K562 (cell line): ENCODE measurements around the gene ZFAND2A. TPM values are rescaled to one million over a fixed set of nuclear protein-coding genes. Genes with fewer than 3 reads are reported as not detected.
A peak's percentile ranks its signal among the peaks of the same experiment; 100 is the strongest.

Experiments
- EP400 ChIP-seq: fragments of 450-650 bp; IDR thresholded peaks from 2 replicates; pipeline ENCODE4 v1.6.1; 2017; ENCODE audit warnings: antibody characterized with exemption, mild to moderate bottlenecking, moderate library complexity
- HNRNPLL ChIP-seq: fragments of 200-400 bp; formaldehyde crosslinking; IDR thresholded peaks from 2 replicates; pipeline ENCODE4 v1.6.1; 2017; ENCODE audit warnings: low read length, low read depth, mild to moderate bottlenecking; ENCODE audit not compliant: poor library complexity, severe bottlenecking
- JUN ChIP-seq, 2 experiments: sonication (generic) in 1 of 2; formaldehyde crosslinking in 1 of 2; IDR thresholded peaks; 2 replicates each; pipeline versions ENCODE4 v1.6.1 to v1.8.0; 2012 to 2022; ENCODE audit warnings: borderline replicate concordance in 2 of 2, mild to moderate bottlenecking in 2 of 2, improper control_type of control experiment in 1 of 2, low read depth in 1 of 2, low read length in 1 of 2, missing genetic modification reagents in 1 of 2
- MBD2 ChIP-seq: sonication (generic); IDR thresholded peaks from 2 replicates; pipeline ENCODE4 v1.6.1; 2016; ENCODE audit warnings: low read depth, borderline replicate concordance
- MCM7 ChIP-seq, 2 experiments: fragments of 450-650 bp; IDR thresholded peaks; 2 replicates each; pipeline ENCODE4 v1.6.1; 2016 to 2018
- MEIS2 ChIP-seq: fragments of 450-650 bp; IDR thresholded peaks from 2 replicates; pipeline ENCODE4 v1.6.1; 2014; ENCODE audit warnings: mild to moderate bottlenecking; ENCODE audit not compliant: partially characterized antibody
- MYBL2 ChIP-seq, 2 experiments: fragments of 450-650 bp in 1 of 2; sonication (generic) in 1 of 2; formaldehyde crosslinking in 1 of 2; IDR thresholded peaks; 2 replicates each; pipeline versions ENCODE4 v1.6.1 to v1.8.1; 2017 to 2022; ENCODE audit warnings: borderline replicate concordance in 1 of 2, inconsistent platforms in 1 of 2, low read depth in 1 of 2, mild to moderate bottlenecking in 1 of 2, missing genetic modification reagents in 1 of 2, moderate library complexity in 1 of 2
- MYC ChIP-seq, 2 experiments: fragments of 250-450 bp in 1 of 2; sonication (Bioruptor Pico) in 1 of 2; IDR thresholded peaks; 2 replicates each; pipeline versions ENCODE4 v1.5.1 to v1.6.1; 2012 to 2021; ENCODE audit warnings: low read depth in 2 of 2, borderline replicate concordance in 1 of 2, improper control_type of control experiment in 1 of 2, low read length in 1 of 2, mild to moderate bottlenecking in 1 of 2, moderate library complexity in 1 of 2
- PRMT5 ChIP-seq: sonication (generic); formaldehyde crosslinking; IDR thresholded peaks from 2 replicates; pipeline ENCODE4 v1.5.0; 2020; ENCODE audit warnings: missing genetic modification reagents
- RBFOX2 ChIP-seq: fragments of 200-400 bp; formaldehyde crosslinking; IDR thresholded peaks from 2 replicates; pipeline ENCODE4 v1.6.1; 2017; ENCODE audit warnings: low read depth, mild to moderate bottlenecking, low read length, moderate library complexity
- SAP30 ChIP-seq: fragments of 200-600 bp; sonication (generic); IDR thresholded peaks from 2 replicates; pipeline ENCODE4 v1.6.1; 2012; ENCODE audit warnings: borderline replicate concordance, low read depth, mild to moderate bottlenecking, moderate library complexity, low read length, control low read depth, inconsistent platforms; ENCODE audit not compliant: insufficient read depth, poor library complexity, severe bottlenecking
- SFPQ ChIP-seq: fragments of 200-400 bp; formaldehyde crosslinking; IDR thresholded peaks from 2 replicates; pipeline ENCODE4 v1.6.1; 2017; ENCODE audit warnings: mild to moderate bottlenecking, low read depth, low read length, moderate library complexity
- SIRT6 ChIP-seq: IDR thresholded peaks from one replicate; pipeline ENCODE4 v1.6.1; 2012; ENCODE audit warnings: low read depth, mild to moderate bottlenecking, control low read depth, inconsistent platforms, low read length, moderate library complexity
- SP2 ChIP-seq: IDR thresholded peaks from 2 replicates; pipeline ENCODE4 v1.6.1; 2011; ENCODE audit warnings: mild to moderate bottlenecking, low read depth, low read length, moderate library complexity; ENCODE audit not compliant: poor library complexity, severe bottlenecking; ENCODE audit errors: extremely low read depth
- ZNF146 ChIP-seq: IDR thresholded peaks from one replicate; pipeline ENCODE4 v1.6.1; 2018; ENCODE audit warnings: missing compliant biosample characterization; ENCODE audit not compliant: unreplicated experiment
- ZNF354B ChIP-seq: fragments of 250-450 bp; sonication (Bioruptor Pico); IDR thresholded peaks from 2 replicates; pipeline ENCODE4 v1.4.0; 2020
- polyA plus RNA-seq, 8 experiments: library from polyadenylated mRNA; depleted of rRNA in 4 of 8; stranded (reverse) in 5 of 8; unstranded in 3 of 8; fragments of >200 nt; fragmentation: Nextera tagmentation in 2 of 8; fragmentation: Illumina TruSeq in 1 of 8; extraction: Ambion mirVana in 2 of 8; extraction: Trizol in 1 of 8; gene quantifications; 2 replicates each; pipeline versions ENCODE4 v1.2.1 to v1.2.3, GENCODE V29; 2011 to 2014; ENCODE audit warnings: inconsistent platforms in 1 of 8, missing spikeins in 1 of 8
- total RNA-seq, 7 experiments: library from RNA; depleted of rRNA in 6 of 7; stranded (reverse); fragments of >200 nt in 6 of 7; fragmentation: Illumina TruSeq in 2 of 7; extraction: Trizol in 2 of 7; gene quantifications; 2 replicates each; pipeline versions ENCODE4 v1.2.1 to v1.2.3, GENCODE V29; 2011 to 2021; ENCODE audit warnings: low replicate concordance in 1 of 7
- TF ChIP-seq, protein P1 (sequence below): fragments of 250-450 bp; sonication (Bioruptor Pico); IDR thresholded peaks from 2 replicates; pipeline ENCODE4 v1.8.0; 2022; ENCODE audit warnings: moderate library complexity, mild to moderate bottlenecking, inconsistent platforms
- TF ChIP-seq, protein P2 (sequence below): fragments of 250-450 bp; sonication (Bioruptor Pico); IDR thresholded peaks from 2 replicates; pipeline ENCODE4 v1.9.0; 2021; ENCODE audit warnings: mild to moderate bottlenecking
- TF ChIP-seq, protein P3 (sequence below): fragments of 250-450 bp; sonication (Bioruptor Pico); IDR thresholded peaks from 2 replicates; pipeline ENCODE4 v1.4.0; 2020; ENCODE audit warnings: mild to moderate bottlenecking, moderate library complexity

The ZFAND2A gene
- total and polyA plus RNA-seq, 9 of the 15 experiments (the other 6 are each of a cell fraction or from before 2014, with no cell fraction given), result 16.8 to 56.8 (median 26.1) TPM

DNA sequence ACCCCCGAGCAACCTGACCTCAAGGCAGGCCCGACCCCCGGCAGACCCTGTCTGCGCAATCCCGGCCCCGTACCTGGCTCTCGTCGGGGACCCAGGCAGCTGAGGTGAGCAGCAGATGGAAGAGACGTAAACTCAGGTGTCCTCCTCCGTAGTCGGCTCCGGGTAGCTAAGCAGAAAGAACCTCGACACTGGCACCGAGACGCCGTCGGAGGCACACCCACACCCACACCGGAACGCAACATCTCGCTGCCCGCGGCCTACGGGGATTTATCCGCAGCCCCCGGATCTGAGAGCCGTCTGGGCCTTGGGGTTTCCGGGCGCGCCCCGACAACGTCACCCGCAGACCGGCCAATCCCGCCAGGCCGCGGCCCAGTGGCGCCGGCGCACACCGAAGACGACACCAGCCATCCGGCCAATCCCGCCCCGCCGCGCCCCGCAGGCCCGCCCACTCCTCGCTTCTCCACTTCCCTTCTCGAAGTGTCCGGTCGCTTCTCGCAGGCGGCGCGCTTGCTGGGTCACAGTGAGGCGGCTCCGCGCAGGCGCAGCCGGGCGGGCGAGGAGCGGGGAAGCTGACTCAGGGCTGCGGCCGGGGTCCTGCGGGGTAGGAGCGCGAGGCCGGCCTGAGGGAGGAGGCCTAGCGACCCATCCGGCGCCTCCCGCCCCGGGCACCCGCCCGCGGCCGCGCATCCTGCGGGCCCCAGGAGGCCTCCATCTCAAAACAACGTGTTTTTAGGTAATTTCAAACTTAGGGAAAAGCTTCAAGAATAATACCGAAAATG, at the start of gene ZFAND2A (continued):
- no peak for TF ChIP-seq SFPQ
- TF ChIP-seq MBD2, result peak; percentile 81; the same call in 1 of the 2 replicates
- peak; percentile 71 for TF ChIP-seq MYC (IDR thresholded peaks at IDR 0.05; ENCODE audit: low read depth, low read length)
- no peak for TF ChIP-seq MYC (CRISPR knock-in tag; IDR thresholded peaks at IDR 0.05; ENCODE audit: borderline replicate concordance, low read depth)
- TF ChIP-seq JUN (IDR thresholded peaks at IDR 0.05; ENCODE audit: borderline replicate concordance, low read depth, low read length), result peak; percentile 26; the same call in 1 of the 2 replicates
- no peak for TF ChIP-seq JUN (CRISPR knock-in tag; IDR thresholded peaks at IDR 0.05; ENCODE audit: borderline replicate concordance)
- no peak for TF ChIP-seq HNRNPLL
- TF ChIP-seq, protein P1, sequence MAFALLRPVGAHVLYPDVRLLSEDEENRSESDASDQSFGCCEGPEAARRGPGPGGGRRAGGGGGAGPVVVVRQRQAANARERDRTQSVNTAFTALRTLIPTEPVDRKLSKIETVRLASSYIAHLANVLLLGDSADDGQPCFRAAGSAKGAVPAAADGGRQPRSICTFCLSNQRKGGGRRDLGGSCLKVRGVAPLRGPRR, result no peak
- TF ChIP-seq SP2, result peak; percentile 58
- no peak for TF ChIP-seq ZNF146
- TF ChIP-seq, protein P2, sequence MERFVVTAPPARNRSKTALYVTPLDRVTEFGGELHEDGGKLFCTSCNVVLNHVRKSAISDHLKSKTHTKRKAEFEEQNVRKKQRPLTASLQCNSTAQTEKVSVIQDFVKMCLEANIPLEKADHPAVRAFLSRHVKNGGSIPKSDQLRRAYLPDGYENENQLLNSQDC (CRISPR knock-in tag), result 0 out of 2 replicates have a peak, but pooled peaks have one; percentile 26
- TF ChIP-seq MYBL2 (IDR thresholded peaks at IDR 0.05; ENCODE audit: low read depth), result no peak
- no peak for TF ChIP-seq MYBL2 (CRISPR knock-in tag; IDR thresholded peaks at IDR 0.05; ENCODE audit: borderline replicate concordance)
- no peak for TF ChIP-seq PRMT5 (CRISPR knock-in tag)
- no peak for TF ChIP-seq MCM7 (IDR thresholded peaks at IDR 0.05)
- TF ChIP-seq, protein P3, sequence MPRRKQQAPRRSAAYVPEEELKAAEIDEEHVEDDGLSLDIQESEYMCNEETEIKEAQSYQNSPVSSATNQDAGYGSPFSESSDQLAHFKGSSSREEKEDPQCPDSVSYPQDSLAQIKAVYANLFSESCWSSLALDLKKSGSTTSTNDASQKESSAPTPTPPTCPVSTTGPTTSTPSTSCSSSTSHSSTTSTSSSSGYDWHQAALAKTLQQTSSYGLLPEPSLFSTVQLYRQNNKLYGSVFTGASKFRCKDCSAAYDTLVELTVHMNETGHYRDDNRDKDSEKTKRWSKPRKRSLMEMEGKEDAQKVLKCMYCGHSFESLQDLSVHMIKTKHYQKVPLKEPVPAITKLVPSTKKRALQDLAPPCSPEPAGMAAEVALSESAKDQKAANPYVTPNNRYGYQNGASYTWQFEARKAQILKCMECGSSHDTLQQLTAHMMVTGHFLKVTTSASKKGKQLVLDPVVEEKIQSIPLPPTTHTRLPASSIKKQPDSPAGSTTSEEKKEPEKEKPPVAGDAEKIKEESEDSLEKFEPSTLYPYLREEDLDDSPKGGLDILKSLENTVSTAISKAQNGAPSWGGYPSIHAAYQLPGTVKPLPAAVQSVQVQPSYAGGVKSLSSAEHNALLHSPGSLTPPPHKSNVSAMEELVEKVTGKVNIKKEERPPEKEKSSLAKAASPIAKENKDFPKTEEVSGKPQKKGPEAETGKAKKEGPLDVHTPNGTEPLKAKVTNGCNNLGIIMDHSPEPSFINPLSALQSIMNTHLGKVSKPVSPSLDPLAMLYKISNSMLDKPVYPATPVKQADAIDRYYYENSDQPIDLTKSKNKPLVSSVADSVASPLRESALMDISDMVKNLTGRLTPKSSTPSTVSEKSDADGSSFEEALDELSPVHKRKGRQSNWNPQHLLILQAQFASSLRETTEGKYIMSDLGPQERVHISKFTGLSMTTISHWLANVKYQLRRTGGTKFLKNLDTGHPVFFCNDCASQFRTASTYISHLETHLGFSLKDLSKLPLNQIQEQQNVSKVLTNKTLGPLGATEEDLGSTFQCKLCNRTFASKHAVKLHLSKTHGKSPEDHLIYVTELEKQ (CRISPR knock-in tag), result no peak
- peak; percentile 64; the same call in 1 of the 2 replicates for TF ChIP-seq EP400
- TF ChIP-seq SIRT6, result no peak
- peak; percentile 84 for TF ChIP-seq MEIS2
- peak; percentile 44 for TF ChIP-seq SAP30
- TF ChIP-seq ZNF354B (CRISPR knock-in tag), result no peak
- TF ChIP-seq RBFOX2, result peak; percentile 95
